MM.1S (cell line): ENCODE data around the gene ERG.

Source experiments
- DNase-seq: peaks from one replicate; pipeline ENCODE4 v3.0.0-alpha.2; 2015
- H2AFZ ChIP-seq: fragments of 300-600 bp; sonication (generic); 2 replicates; pipeline ENCODE4 v1.6.0; 2016; ENCODE audit warnings: antibody characterized with exemption, low read length
- H3F3A ChIP-seq: fragments of 300-600 bp; sonication (generic); 2 replicates; pipeline ENCODE4 v1.6.1; 2016; ENCODE audit warnings: mild to moderate bottlenecking, antibody characterized with exemption, low read length, moderate library complexity, mixed read lengths; ENCODE audit not compliant: insufficient read depth
- H3K27ac ChIP-seq: fragments of 300-600 bp; sonication (generic); 2 replicates; pipeline ENCODE4 v1.5.1; 2016; ENCODE audit warnings: mild to moderate bottlenecking, low read length
- H3K27me3 ChIP-seq: fragments of 300-600 bp; sonication (generic); replicated peaks from 2 replicates; pipeline ENCODE4 v1.6.0; 2016; ENCODE audit warnings: low read length; ENCODE audit not compliant: insufficient read depth
- H3K36me3 ChIP-seq: fragments of 300-600 bp; sonication (generic); replicated peaks from 2 replicates; pipeline ENCODE4 v1.6.1; 2016; ENCODE audit warnings: mild to moderate bottlenecking, low read length, mixed read lengths; ENCODE audit not compliant: insufficient read depth
- H3K4me1 ChIP-seq: fragments of 300-600 bp; sonication (generic); 2 replicates; pipeline ENCODE4 v1.6.1; 2016; ENCODE audit warnings: low read length, mixed read lengths
- H3K4me2 ChIP-seq: fragments of 300-600 bp; sonication (generic); 2 replicates; pipeline ENCODE4 v1.6.0; 2016; ENCODE audit warnings: low read depth, low read length
- H3K4me3 ChIP-seq: fragments of 300-600 bp; sonication (generic); 2 replicates; pipeline ENCODE4 v1.5.1; 2016; ENCODE audit warnings: low read length, mixed read lengths
- H3K79me2 ChIP-seq: fragments of 300-600 bp; sonication (generic); 2 replicates; pipeline ENCODE4 v1.6.1; 2016; ENCODE audit warnings: mixed run types, low read length, mixed read lengths
- H3K9ac ChIP-seq: fragments of 300-600 bp; sonication (generic); 2 replicates; pipeline ENCODE4 v1.6.1; 2016; ENCODE audit warnings: low read length, mixed read lengths
- H3K9me2 ChIP-seq: fragments of 300-600 bp; sonication (generic); replicated peaks from 2 replicates; pipeline ENCODE4 v1.6.1; 2016; ENCODE audit warnings: mild to moderate bottlenecking, low read length, mixed read lengths; ENCODE audit not compliant: insufficient read depth
- H3K9me3 ChIP-seq: fragments of 300-600 bp; sonication (generic); replicated peaks from 2 replicates; pipeline ENCODE4 v1.6.1; 2016; ENCODE audit warnings: mild to moderate bottlenecking, low read length, mixed read lengths; ENCODE audit not compliant: insufficient read depth
- H4K20me1 ChIP-seq: fragments of 300-600 bp; sonication (generic); 2 replicates; pipeline ENCODE4 v1.6.1; 2016; ENCODE audit warnings: mild to moderate bottlenecking, low read length, moderate library complexity, mixed read lengths; ENCODE audit not compliant: insufficient read depth
- EZH2 ChIP-seq: fragments of 300-600 bp; sonication (generic); optimal IDR thresholded peaks from 2 replicates; pipeline ENCODE3; 2017; ENCODE audit warnings: low read depth, mild to moderate bottlenecking, antibody characterized with exemption, low read length, mixed read lengths
- EZH2phosphoT487 ChIP-seq: fragments of 300-600 bp; sonication (generic); IDR thresholded peaks from 2 replicates; pipeline ENCODE4 v1.6.1; 2018; ENCODE audit warnings: antibody characterized with exemption, low read length
- TF ChIP-seq, protein P1 (sequence below): fragments of 300-600 bp; sonication (generic); IDR thresholded peaks from 2 replicates; pipeline ENCODE4 v1.5.1; 2016; ENCODE audit warnings: antibody characterized with exemption, low read length, mixed read lengths

ERG gene

DNA sequence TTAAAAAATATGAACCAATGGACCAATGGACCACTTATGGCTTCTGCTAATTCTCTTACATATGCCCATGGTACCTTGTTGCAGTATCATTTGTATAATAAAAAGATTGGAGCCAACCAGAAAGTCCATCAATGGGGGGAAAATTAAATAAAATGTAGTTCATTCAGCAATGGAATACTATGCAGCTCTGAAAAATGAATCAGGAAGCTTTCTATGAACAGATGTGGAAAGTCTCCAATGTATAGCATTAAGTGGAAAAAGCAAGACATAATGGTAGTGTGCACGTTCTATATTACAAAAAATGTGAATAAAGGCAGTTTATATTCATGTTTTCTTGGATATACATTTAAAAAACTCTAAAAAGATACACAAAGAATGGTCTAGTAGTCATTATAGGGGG lies 140.2 kb downstream of the ERG start:
- Histone ChIP-seq H3K9ac (no peak overlapping the region), H3K9me2 (no peaks in the 10 kb centered on the region), H3K36me3 (no peaks in the 10 kb centered on the region), H3K4me1 (no peaks in the 10 kb centered on the region), H3K4me2 (no peak overlapping the region), H4K20me1 (no peaks in the 10 kb centered on the region), H3K27me3 (no peaks in the 10 kb centered on the region), H3F3A (no peaks in the 10 kb centered on the region), H2AFZ (no peak overlapping the region), H3K27ac (no peak overlapping the region), H3K9me3 (no peaks in the 10 kb centered on the region), H3K79me2 (no peaks in the 10 kb centered on the region), H3K4me3 (no peak overlapping the region)
- DNase-seq = no peak
- TF ChIP-seq EZH2phosphoT487 (no peak), EZH2 (no peak)
- TF ChIP-seq, protein P1, sequence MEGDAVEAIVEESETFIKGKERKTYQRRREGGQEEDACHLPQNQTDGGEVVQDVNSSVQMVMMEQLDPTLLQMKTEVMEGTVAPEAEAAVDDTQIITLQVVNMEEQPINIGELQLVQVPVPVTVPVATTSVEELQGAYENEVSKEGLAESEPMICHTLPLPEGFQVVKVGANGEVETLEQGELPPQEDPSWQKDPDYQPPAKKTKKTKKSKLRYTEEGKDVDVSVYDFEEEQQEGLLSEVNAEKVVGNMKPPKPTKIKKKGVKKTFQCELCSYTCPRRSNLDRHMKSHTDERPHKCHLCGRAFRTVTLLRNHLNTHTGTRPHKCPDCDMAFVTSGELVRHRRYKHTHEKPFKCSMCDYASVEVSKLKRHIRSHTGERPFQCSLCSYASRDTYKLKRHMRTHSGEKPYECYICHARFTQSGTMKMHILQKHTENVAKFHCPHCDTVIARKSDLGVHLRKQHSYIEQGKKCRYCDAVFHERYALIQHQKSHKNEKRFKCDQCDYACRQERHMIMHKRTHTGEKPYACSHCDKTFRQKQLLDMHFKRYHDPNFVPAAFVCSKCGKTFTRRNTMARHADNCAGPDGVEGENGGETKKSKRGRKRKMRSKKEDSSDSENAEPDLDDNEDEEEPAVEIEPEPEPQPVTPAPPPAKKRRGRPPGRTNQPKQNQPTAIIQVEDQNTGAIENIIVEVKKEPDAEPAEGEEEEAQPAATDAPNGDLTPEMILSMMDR = no peak

DNA sequence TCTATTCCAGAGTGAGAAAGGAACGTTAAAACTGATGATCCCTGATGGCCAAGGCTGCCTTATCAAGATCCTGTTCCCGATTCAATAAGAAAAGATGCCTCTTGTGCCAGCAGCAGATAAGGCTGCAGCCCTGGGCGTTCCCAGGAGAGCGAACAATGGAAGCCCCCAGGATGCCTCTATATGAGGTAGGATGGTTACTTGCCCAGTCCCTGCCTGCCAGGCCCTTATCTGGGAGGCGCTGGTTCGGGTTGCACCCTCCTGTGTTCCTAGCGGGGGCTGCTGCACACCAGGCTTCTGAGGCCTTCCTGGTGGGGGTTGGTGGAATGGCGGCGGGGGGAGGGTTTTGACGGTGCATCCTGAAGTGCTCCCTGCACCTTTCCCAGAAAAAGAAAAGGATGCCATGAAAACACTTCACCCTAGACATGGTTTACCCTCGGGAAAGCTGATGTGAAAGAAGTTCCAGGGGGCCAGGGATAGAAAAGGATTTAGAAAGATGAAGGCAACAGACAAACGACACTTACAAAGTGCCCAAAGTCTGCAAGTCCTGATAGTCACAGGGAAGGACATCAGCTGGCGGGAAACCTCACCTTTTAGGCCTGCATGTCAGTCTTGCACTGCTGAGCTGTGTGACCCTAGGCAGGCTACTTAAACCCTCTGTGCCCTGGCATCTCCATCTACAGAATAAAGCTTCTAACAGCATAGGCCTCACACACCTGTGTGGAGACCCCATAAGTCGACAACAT lies 141.2 kb downstream of the ERG start:
- no peaks in the 10 kb centered on the region for H3K36me3 ChIP-seq
- no peaks in the 10 kb centered on the region for H4K20me1 ChIP-seq
- no peak overlapping the region for H3K4me3 ChIP-seq
- H3K4me1 ChIP-seq = no peaks in the 10 kb centered on the region
- H3K27ac ChIP-seq = no peak overlapping the region
- no peaks in the 10 kb centered on the region for H3K9me2 ChIP-seq
- H3K9ac ChIP-seq = no peak overlapping the region
- TF ChIP-seq EZH2phosphoT487 (no peak), EZH2 (no peak)
- TF ChIP-seq, protein P1 = no peak
- DNase-seq = no peak
- H3K4me2 ChIP-seq = no peak overlapping the region
- no peaks in the 10 kb centered on the region for H3K79me2 ChIP-seq
- no peaks in the 10 kb centered on the region for H3K9me3 ChIP-seq
- H3K27me3 ChIP-seq = no peaks in the 10 kb centered on the region
- no peaks in the 10 kb centered on the region for H3F3A ChIP-seq
- H2AFZ ChIP-seq = no peak overlapping the region

DNA sequence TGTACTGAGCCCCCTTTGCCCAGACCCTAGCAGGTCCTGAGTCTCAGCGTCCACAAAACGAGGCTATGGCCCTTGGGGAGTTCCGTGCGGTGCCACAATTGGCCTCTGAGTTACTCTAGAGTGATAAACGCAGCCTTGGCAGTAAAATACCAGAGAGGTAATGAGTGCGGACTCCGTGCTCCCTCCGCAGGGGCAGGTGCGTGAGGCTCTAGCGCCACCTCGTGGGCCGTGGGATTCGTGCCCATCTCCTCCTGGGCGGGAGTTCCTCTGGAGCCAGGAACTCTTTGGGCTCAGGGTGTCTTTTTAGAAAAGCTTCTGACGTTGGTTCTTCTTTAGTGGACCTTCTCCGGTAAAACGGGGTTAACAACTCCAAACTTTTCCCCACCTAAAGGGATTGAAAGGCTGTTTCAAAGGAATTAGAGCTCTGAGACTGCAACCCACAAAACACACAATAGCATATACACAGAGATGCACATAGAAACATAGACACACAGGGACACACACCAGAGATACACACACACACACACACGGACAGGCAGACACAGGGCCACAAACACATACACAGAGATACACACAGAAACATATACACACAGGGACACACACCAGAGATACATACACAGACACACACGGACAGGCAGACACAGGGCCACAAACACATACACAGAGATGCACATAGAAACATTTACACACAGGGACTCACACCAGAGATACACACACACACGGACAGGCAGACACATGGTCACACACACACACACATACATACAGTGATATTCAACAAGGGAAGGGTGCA lies 142.1 kb downstream of the ERG start:
- H3K9me2 ChIP-seq = no peaks in the 10 kb centered on the region
- no peaks in the 10 kb centered on the region for H3K79me2 ChIP-seq
- H3K9me3 ChIP-seq = no peaks in the 10 kb centered on the region
- H3K27me3 ChIP-seq = no peaks in the 10 kb centered on the region
- TF ChIP-seq, protein P1 = peak; percentile 100; the same call in 1 of the 2 replicates
- TF ChIP-seq EZH2 = no peak
- TF ChIP-seq EZH2phosphoT487 = no peak
- H3F3A ChIP-seq = no peaks in the 10 kb centered on the region
- H3K4me1 ChIP-seq = 0 out of 2 replicates have a peak, but pooled peaks cover 2% of the 10 kb centered on the region
- H3K36me3 ChIP-seq = no peaks in the 10 kb centered on the region
- H3K4me3 ChIP-seq = no peak overlapping the region
- no peaks in the 10 kb centered on the region for H4K20me1 ChIP-seq
- no peak overlapping the region for H3K9ac ChIP-seq
- H2AFZ ChIP-seq = peak overlapping the region; percentile 38
- H3K4me2 ChIP-seq = no peak overlapping the region
- DNase-seq = peak; percentile 82
- H3K27ac ChIP-seq = no peak overlapping the region
